GM12878 (cell line): ENCODE data around the gene TMEM244. TPM values are rescaled to one million over a fixed set of nuclear protein-coding genes. Genes with fewer than 3 reads are reported as not detected.

Experiments
- ATAC-seq: fragments of 200-7000 bp; cut with Tn5 transposase; 3 replicates; pipeline ENCODE4 v1.9.1; 2020; ENCODE audit warnings: mild to moderate bottlenecking, moderate library complexity
- BruUV-seq: library from RNA; stranded (reverse); fragments of 400-500 nt; replicated peaks from 2 replicates; lab custom pipeline; 2021; lab: Mats Ljungman, UMichigan
- CTCF ChIA-PET: fragments of 300-600 bp; sonication (Branson Sonifier 250); formaldehyde crosslinking; extraction: SDS; loops from one replicate; lab custom pipeline; 2021; ENCODE audit warnings: inconsistent platforms; lab: Yijun Ruan, JAX
- POLR2A ChIA-PET: fragments of 350-600 bp; formaldehyde crosslinking; extraction: SDS; loops from one replicate; lab custom pipeline; 2021; ENCODE audit warnings: inconsistent platforms; lab: Charles Lee
- RAD21 ChIA-PET: fragments of 300-600 bp; sonication (Branson Sonifier 250); formaldehyde crosslinking; loops from one replicate; lab custom pipeline; 2023; ENCODE audit warnings: antibody characterized with exemption; ENCODE audit not compliant: unreplicated experiment; lab: Charles Lee
- SMC1A ChIA-PET: fragments of 300-600 bp; sonication (Branson Sonifier 250); formaldehyde crosslinking; loops from one replicate; lab custom pipeline; 2023; ENCODE audit not compliant: unreplicated experiment, uncharacterized antibody; lab: Charles Lee
- DNase-seq: peaks from one replicate; pipeline ENCODE4 v3.0.0-alpha.2; 2011; ENCODE audit warnings: low read depth, low spot score
- FAIRE-seq: peaks from 3 replicates; lab custom pipeline; 2011; peaks lifted over from hg19 to GRCh38; lab: Jason Lieb, UNC
- H2AFZ ChIP-seq: 2 replicates; pipeline ENCODE4 v1.6.0; 2011; ENCODE audit warnings: low read depth, low read length, control low read depth; ENCODE audit not compliant: control insufficient read depth
- H3K27ac ChIP-seq: 2 replicates; pipeline ENCODE4 v1.5.1; 2011; ENCODE audit warnings: control low read depth; ENCODE audit not compliant: control insufficient read depth, insufficient read depth
- H3K27me3 ChIP-seq, 2 experiments: replicated peaks in 1 of 2; 2 replicates each; pipeline versions ENCODE4 v1.6.0 to v1.6.1; 2011; ENCODE audit warnings: low read length in 1 of 2; ENCODE audit not compliant: control insufficient read depth in 2 of 2, insufficient read depth in 2 of 2
- H3K36me3 ChIP-seq, 2 experiments: 2 replicates each; pipeline ENCODE4 v1.5.1; 2011; ENCODE audit warnings: low read length in 1 of 2; ENCODE audit not compliant: control insufficient read depth in 2 of 2, insufficient read depth in 2 of 2
- H3K4me1 ChIP-seq: 2 replicates; pipeline ENCODE4 v1.6.1; 2011; ENCODE audit warnings: mild to moderate bottlenecking, low read length, moderate library complexity, mixed read lengths; ENCODE audit not compliant: control insufficient read depth, insufficient read depth
- H3K4me2 ChIP-seq: 2 replicates; pipeline ENCODE4 v1.6.0; 2011; ENCODE audit warnings: control low read depth; ENCODE audit not compliant: control insufficient read depth, insufficient read depth
- H3K4me3 ChIP-seq: fragments of 200-600 bp; sonication (generic); 2 replicates; pipeline ENCODE4 v1.5.1; 2016
- H3K79me2 ChIP-seq: 2 replicates; pipeline ENCODE4 v1.6.0; 2011; ENCODE audit warnings: low read length; ENCODE audit not compliant: control insufficient read depth, insufficient read depth
- H3K9ac ChIP-seq: 2 replicates; pipeline ENCODE4 v1.8.0; 2011; ENCODE audit warnings: low read length, control low read depth, mixed read lengths; ENCODE audit not compliant: control insufficient read depth, insufficient read depth
- H3K9me3 ChIP-seq: replicated peaks from 3 replicates; pipeline ENCODE4 v1.5.1; 2011; ENCODE audit warnings: mild to moderate bottlenecking, low read length; ENCODE audit not compliant: control insufficient read depth, insufficient read depth
- H4K20me1 ChIP-seq: 2 replicates; pipeline ENCODE4 v1.6.0; 2011; ENCODE audit not compliant: control insufficient read depth, insufficient read depth
- CBFB ChIP-seq: IDR thresholded peaks from 2 replicates; pipeline ENCODE4 v1.6.1; 2016; ENCODE audit warnings: antibody characterized with exemption, low read depth
- CBX5 ChIP-seq: sonication (generic); IDR thresholded peaks from 2 replicates; pipeline ENCODE4 v1.6.1; 2016; ENCODE audit warnings: low read depth, moderate library complexity, mild to moderate bottlenecking, inconsistent platforms
- CHD4 ChIP-seq: fragments of 200-600 bp; sonication (generic); IDR thresholded peaks from 2 replicates; pipeline ENCODE4 v1.6.1; 2016; ENCODE audit warnings: mild to moderate bottlenecking
- CREM ChIP-seq: IDR thresholded peaks from 2 replicates; pipeline ENCODE4 v1.6.1; 2014; ENCODE audit warnings: antibody characterized with exemption, low read depth
- ETV6 ChIP-seq, 2 experiments: fragments of 450-650 bp in 1 of 2; IDR thresholded peaks in 1 of 2; conservative IDR thresholded peaks in 1 of 2; 2 replicates each; pipeline ENCODE4 v1.6.1; 2014; ENCODE audit warnings: antibody characterized with exemption in 1 of 2, borderline replicate concordance in 1 of 2, low read depth in 1 of 2, mild to moderate bottlenecking in 1 of 2, moderate library complexity in 1 of 2
- FOXK2 ChIP-seq: fragments of 450-650 bp; IDR thresholded peaks from 2 replicates; pipeline ENCODE4 v1.6.1; 2017; ENCODE audit warnings: mild to moderate bottlenecking, moderate library complexity
- IRF4 ChIP-seq: IDR thresholded peaks from 2 replicates; pipeline ENCODE4 v1.6.1; 2011; ENCODE audit warnings: low read depth, low read length
- JUND ChIP-seq: IDR thresholded peaks from 2 replicates; pipeline ENCODE4 v1.6.1; 2012; ENCODE audit warnings: low read depth, mild to moderate bottlenecking, low read length, improper control_type of control experiment, moderate library complexity
- KDM1A ChIP-seq: fragments of 200-600 bp; sonication (generic); IDR thresholded peaks from 2 replicates; pipeline ENCODE4 v1.6.1; 2016; ENCODE audit warnings: borderline replicate concordance
- NFIC ChIP-seq: IDR thresholded peaks from 2 replicates; pipeline ENCODE4 v1.6.1; 2012; ENCODE audit warnings: low read depth, mild to moderate bottlenecking, inconsistent platforms, low read length, moderate library complexity
- PAX5 ChIP-seq: IDR thresholded peaks from 2 replicates; pipeline ENCODE4 v1.6.1; 2011; ENCODE audit warnings: low read depth, low read length, borderline replicate concordance
- RELA ChIP-seq: fragments of 450-650 bp; IDR thresholded peaks from 2 replicates; pipeline ENCODE4 v1.8.0; 2014; ENCODE audit warnings: borderline replicate concordance; ENCODE audit not compliant: partially characterized antibody
- RUNX3 ChIP-seq: IDR thresholded peaks from 2 replicates; pipeline ENCODE4 v1.6.1; 2012; ENCODE audit warnings: low read length, inconsistent platforms
- SIN3A ChIP-seq: IDR thresholded peaks from 2 replicates; pipeline ENCODE4 v1.6.1; 2012; ENCODE audit warnings: low read depth, low read length, improper control_type of control experiment
- ZBED1 ChIP-seq: IDR thresholded peaks from 2 replicates; pipeline ENCODE4 v1.6.1; 2016; ENCODE audit warnings: borderline replicate concordance
- ZNF207 ChIP-seq: fragments of 450-650 bp; IDR thresholded peaks from 2 replicates; pipeline ENCODE4 v1.6.1; 2014; ENCODE audit warnings: antibody characterized with exemption, mild to moderate bottlenecking, borderline replicate concordance
- WGBS: methylation state at CpG from one replicate; pipeline ENCODE4 v1.1.6; 2016; ENCODE audit warnings: low lambda C conversion rate; ENCODE audit not compliant: insufficient replicate concordance, insufficient coverage; ENCODE audit errors: missing lambda C conversion rate; 5-methylcytosine and 5-hydroxymethylcytosine counted together
- in situ Hi-C: fragments of 300-500 bp; cut with MboI; formaldehyde crosslinking; loops from 9 replicates; pipeline ENCODE4 v1.14.3; 2018; ENCODE audit warnings: mixed read lengths
- intact Hi-C: fragments of 100-400 bp; cut with micrococcal nuclease; formaldehyde crosslinking; loops from one replicate; pipeline ENCODE4 v1.14.2; 2022; ENCODE audit not compliant: unreplicated experiment
- polyA plus RNA-seq, 11 experiments: library from polyadenylated mRNA; depleted of rRNA in 4 of 11; unstranded in 6 of 11; stranded (reverse) in 5 of 11; fragments of >200 nt; fragmentation: Nextera tagmentation in 4 of 11; fragmentation: Illumina TruSeq in 1 of 11; extraction: Ambion mirVana in 4 of 11; extraction: Trizol in 1 of 11; gene quantifications; 1 replicate in 1 of 11; 2 replicates in 10 of 11; pipeline versions ENCODE4 v1.2.1 to v1.2.3, GENCODE V29; 2011 to 2016; ENCODE audit warnings: inconsistent platforms in 2 of 11, missing spikeins in 2 of 11, low read depth in 1 of 11
- total RNA-seq, 4 experiments: library from RNA; depleted of rRNA in 3 of 4; stranded (reverse); fragments of >200 nt in 3 of 4; fragmentation: Illumina TruSeq in 1 of 4; extraction: Trizol in 1 of 4; gene quantifications; 2 replicates each; pipeline versions ENCODE4 v1.2.1 to v1.2.3, GENCODE V29; 2013 to 2021
- TF ChIP-seq, protein P1 (sequence below): IDR thresholded peaks from 2 replicates; pipeline ENCODE4 v1.6.1; 2012; ENCODE audit warnings: improper control_type of control experiment, low read depth, low read length; ENCODE audit not compliant: insufficient replicate concordance
- TF ChIP-seq, protein P2 (sequence below): fragments of 450-650 bp; IDR thresholded peaks from 2 replicates; pipeline ENCODE4 v1.6.1; 2017; ENCODE audit warnings: borderline replicate concordance

The TMEM244 gene
- total and polyA plus RNA-seq, 10 of the 15 experiments (the other 5 are each of a cell fraction or from before 2014, with no cell fraction given): 0.14 TPM; not detected in 9

DNA sequence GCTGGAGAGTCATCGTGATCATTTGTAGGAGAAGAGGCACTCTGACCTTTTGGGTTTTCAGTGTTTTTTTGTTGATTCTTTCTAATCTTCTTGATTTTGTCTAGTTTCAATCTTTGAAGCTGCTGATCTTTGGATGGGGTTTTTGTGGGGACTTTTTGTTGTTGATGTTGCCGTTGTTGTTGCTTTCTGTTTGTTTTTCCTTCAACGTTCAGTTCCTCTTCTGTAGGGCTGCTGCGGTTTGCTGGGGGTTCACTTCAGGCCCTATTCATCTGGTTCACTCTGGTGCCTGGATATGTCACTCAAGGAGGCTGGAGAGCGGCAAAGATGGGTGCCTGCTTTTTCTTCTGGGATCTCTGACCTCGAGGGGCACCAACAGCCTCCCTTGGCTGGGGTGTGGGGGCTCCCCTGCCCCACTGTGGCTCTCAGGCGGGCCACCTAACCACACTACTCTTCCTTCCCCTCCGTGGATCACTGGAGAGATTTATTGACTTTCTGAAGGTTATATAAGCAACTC, 21.5 kb upstream of the TMEM244 start:
- in situ Hi-C loops: no loop called here
- DNase-seq: peak; percentile 74
- ChIA-PET SMC1A (interaction anchor here (0.9 to 2.8 kb wide), 13 partner anchors 8 to 392 kb away, joined by 3 to 19 read pairs (median 5); partner anchors contain the start of gene TMEM244), POLR2A (interaction anchor here (1.6 kb wide), 1 partner anchor 174 kb away, joined by 5 read pairs; no protein-coding TSS in a partner anchor), CTCF (interaction anchor here (0.7 to 2.4 kb wide), 10 partner anchors 9 to 383 kb away, joined by 3 to 10 read pairs (median 4); no protein-coding TSS in a partner anchor), RAD21 (interaction anchor here (0.9 to 2.4 kb wide), 7 partner anchors 9 to 138 kb away, joined by 3 to 8 read pairs (median 5); no protein-coding TSS in a partner anchor)
- intact Hi-C loops: loop anchor here (5.0 to 10.0 kb wide), 2 partner anchors 275 to 388 kb away; no protein-coding TSS in a partner anchor
- Histone ChIP-seq H3K27ac (peak overlapping the region; percentile 81), H2AFZ (peak overlapping the region; percentile 86), H3K9me3 (no peaks in the 10 kb centered on the region; the same call in 1 of the 3 replicates), H3K9ac (peak overlapping the region; percentile 47; the same call in 1 of the 2 replicates), H4K20me1 (no peaks in the 10 kb centered on the region), H3K4me3 (peak overlapping the region; percentile 13; the same call in 1 of the 2 replicates), H3K27me3 (no peaks in the 10 kb centered on the region), H3K79me2 (no peaks in the 10 kb centered on the region), H3K36me3 (no peaks in the 10 kb centered on the region), H3K4me2 (peak overlapping the region; percentile 88), H3K4me1 (peaks cover 6% of the 10 kb centered on the region)
- ATAC-seq: peak; percentile 96
- under 1% methylated on average over 8 of the region's 8 CpGs for WGBS
- no peak for FAIRE-seq
- BruUV-seq: no TSS peak
- peak; percentile 50; the same call in 1 of the 2 replicates for TF ChIP-seq ZNF207
- TF ChIP-seq CREM: peak; percentile 73
- TF ChIP-seq IRF4: peak; percentile 62; the same call in 1 of the 2 replicates
- no peak for TF ChIP-seq CHD4
- peak; percentile 85 for TF ChIP-seq NFIC
- 0 out of 2 replicates have a peak, but pooled peaks have one; percentile 47 for TF ChIP-seq PAX5
- TF ChIP-seq SIN3A: no peak
- TF ChIP-seq CBX5: peak; percentile 90; the same call in 1 of the 2 replicates
- TF ChIP-seq CBFB: peak; percentile 92
- TF ChIP-seq KDM1A: no peak
- peak; percentile 20; the same call in 1 of the 2 replicates for TF ChIP-seq ZBED1
- peak; percentile 97 for TF ChIP-seq RUNX3
- TF ChIP-seq RELA: peak; percentile 96
- TF ChIP-seq ETV6 (conservative IDR thresholded peaks at IDR 0.05 in 1 of 2, IDR thresholded peaks at IDR 0.05 in 1 of 2; ENCODE audit: borderline replicate concordance in 1 of 2, low read depth in 1 of 2): peak in 1 of 2 experiments; percentile 67; a peak in 1 of 4 replicates
- TF ChIP-seq, protein P1, sequence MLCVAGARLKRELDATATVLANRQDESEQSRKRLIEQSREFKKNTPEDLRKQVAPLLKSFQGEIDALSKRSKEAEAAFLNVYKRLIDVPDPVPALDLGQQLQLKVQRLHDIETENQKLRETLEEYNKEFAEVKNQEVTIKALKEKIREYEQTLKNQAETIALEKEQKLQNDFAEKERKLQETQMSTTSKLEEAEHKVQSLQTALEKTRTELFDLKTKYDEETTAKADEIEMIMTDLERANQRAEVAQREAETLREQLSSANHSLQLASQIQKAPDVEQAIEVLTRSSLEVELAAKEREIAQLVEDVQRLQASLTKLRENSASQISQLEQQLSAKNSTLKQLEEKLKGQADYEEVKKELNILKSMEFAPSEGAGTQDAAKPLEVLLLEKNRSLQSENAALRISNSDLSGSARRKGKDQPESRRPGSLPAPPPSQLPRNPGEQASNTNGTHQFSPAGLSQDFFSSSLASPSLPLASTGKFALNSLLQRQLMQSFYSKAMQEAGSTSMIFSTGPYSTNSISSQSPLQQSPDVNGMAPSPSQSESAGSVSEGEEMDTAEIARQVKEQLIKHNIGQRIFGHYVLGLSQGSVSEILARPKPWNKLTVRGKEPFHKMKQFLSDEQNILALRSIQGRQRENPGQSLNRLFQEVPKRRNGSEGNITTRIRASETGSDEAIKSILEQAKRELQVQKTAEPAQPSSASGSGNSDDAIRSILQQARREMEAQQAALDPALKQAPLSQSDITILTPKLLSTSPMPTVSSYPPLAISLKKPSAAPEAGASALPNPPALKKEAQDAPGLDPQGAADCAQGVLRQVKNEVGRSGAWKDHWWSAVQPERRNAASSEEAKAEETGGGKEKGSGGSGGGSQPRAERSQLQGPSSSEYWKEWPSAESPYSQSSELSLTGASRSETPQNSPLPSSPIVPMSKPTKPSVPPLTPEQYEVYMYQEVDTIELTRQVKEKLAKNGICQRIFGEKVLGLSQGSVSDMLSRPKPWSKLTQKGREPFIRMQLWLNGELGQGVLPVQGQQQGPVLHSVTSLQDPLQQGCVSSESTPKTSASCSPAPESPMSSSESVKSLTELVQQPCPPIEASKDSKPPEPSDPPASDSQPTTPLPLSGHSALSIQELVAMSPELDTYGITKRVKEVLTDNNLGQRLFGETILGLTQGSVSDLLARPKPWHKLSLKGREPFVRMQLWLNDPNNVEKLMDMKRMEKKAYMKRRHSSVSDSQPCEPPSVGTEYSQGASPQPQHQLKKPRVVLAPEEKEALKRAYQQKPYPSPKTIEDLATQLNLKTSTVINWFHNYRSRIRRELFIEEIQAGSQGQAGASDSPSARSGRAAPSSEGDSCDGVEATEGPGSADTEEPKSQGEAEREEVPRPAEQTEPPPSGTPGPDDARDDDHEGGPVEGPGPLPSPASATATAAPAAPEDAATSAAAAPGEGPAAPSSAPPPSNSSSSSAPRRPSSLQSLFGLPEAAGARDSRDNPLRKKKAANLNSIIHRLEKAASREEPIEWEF: no peak
- no peak for TF ChIP-seq JUND
- peak; percentile 66; the same call in 1 of the 2 replicates for TF ChIP-seq FOXK2
- TF ChIP-seq, protein P2, sequence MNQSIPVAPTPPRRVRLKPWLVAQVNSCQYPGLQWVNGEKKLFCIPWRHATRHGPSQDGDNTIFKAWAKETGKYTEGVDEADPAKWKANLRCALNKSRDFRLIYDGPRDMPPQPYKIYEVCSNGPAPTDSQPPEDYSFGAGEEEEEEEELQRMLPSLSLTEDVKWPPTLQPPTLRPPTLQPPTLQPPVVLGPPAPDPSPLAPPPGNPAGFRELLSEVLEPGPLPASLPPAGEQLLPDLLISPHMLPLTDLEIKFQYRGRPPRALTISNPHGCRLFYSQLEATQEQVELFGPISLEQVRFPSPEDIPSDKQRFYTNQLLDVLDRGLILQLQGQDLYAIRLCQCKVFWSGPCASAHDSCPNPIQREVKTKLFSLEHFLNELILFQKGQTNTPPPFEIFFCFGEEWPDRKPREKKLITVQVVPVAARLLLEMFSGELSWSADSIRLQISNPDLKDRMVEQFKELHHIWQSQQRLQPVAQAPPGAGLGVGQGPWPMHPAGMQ: no peak
